ENCODE data around the gene ZNF407.

Gene ZNF407

GRCh38 chr18:74734013-74734444 lies 136.4 kb downstream of the ZNF407 start:
- DNase-seq (ENCODE audit: low read depth in 1 of 2, low spot score in 1 of 2), result no peak
- in situ Hi-C loops (cut with HindIII; ENCODE audit: low pct_unique_long_range_greater_than_20kb, low sequenced_read_pairs), result no loop called here
- TF ChIP-seq JUND (IDR thresholded peaks at IDR 0.05; ENCODE audit: low read depth), result no peak

- TF ChIP-seq JUND (IDR thresholded peaks at IDR 0.05; ENCODE audit: low read depth), result no peak
- DNase-seq (ENCODE audit: low read depth in 1 of 2, low spot score in 1 of 2), result no peak
- in situ Hi-C loops (cut with HindIII; ENCODE audit: low pct_unique_long_range_greater_than_20kb, low sequenced_read_pairs), result no loop called here
Measured at GRCh38 chr18:74739926-74740325, 142.3 kb downstream of the ZNF407 start.

- TF ChIP-seq JUND (IDR thresholded peaks at IDR 0.05; ENCODE audit: low read depth), result no peak
- DNase-seq (ENCODE audit: low read depth in 1 of 2, low spot score in 1 of 2), result no peak
- in situ Hi-C loops (cut with HindIII; ENCODE audit: low pct_unique_long_range_greater_than_20kb, low sequenced_read_pairs), result no loop called here
Measured at GRCh38 chr18:74742573-74743243, 145.0 kb downstream of the ZNF407 start.

- no peak for TF ChIP-seq JUND (IDR thresholded peaks at IDR 0.05; ENCODE audit: low read depth)
- DNase-seq (ENCODE audit: low read depth in 1 of 2, low spot score in 1 of 2), result peak in 1 of 2 experiments; percentile 2
Measured at GRCh38 chr18:74745633-74746403, 148.1 kb downstream of the ZNF407 start.

GRCh38 chr18:74748809-74749208 lies 151.1 kb downstream of the ZNF407 start:
- in situ Hi-C loops (cut with HindIII; ENCODE audit: low pct_unique_long_range_greater_than_20kb, low sequenced_read_pairs), result no loop called here
- DNase-seq (ENCODE audit: low read depth in 1 of 2, low spot score in 1 of 2), result no peak
- no peak for TF ChIP-seq JUND (IDR thresholded peaks at IDR 0.05; ENCODE audit: low read depth)

More at GRCh38 chr18:74745633-74746403, 148.1 kb downstream of the ZNF407 start:
- in situ Hi-C loops (cut with HindIII; ENCODE audit: low pct_unique_long_range_greater_than_20kb, low sequenced_read_pairs), result no loop called here

- DNase-seq (ENCODE audit: low read depth in 1 of 2, low spot score in 1 of 2), result no peak
- no peak for TF ChIP-seq JUND (IDR thresholded peaks at IDR 0.05; ENCODE audit: low read depth)
- in situ Hi-C loops (cut with HindIII; ENCODE audit: low pct_unique_long_range_greater_than_20kb, low sequenced_read_pairs), result no loop called here
Measured at GRCh38 chr18:74758995-74759394, 161.3 kb downstream of the ZNF407 start.

GRCh38 chr18:74760026-74760425 lies 162.4 kb downstream of the ZNF407 start:
- in situ Hi-C loops (cut with HindIII; ENCODE audit: low pct_unique_long_range_greater_than_20kb, low sequenced_read_pairs), result no loop called here
- no peak for TF ChIP-seq JUND (IDR thresholded peaks at IDR 0.05; ENCODE audit: low read depth)
- DNase-seq (ENCODE audit: low read depth in 1 of 2, low spot score in 1 of 2), result no peak

GRCh38 chr18:74760436-74760835 lies 162.8 kb downstream of the ZNF407 start:
- TF ChIP-seq JUND (IDR thresholded peaks at IDR 0.05; ENCODE audit: low read depth), result no peak
- in situ Hi-C loops (cut with HindIII; ENCODE audit: low pct_unique_long_range_greater_than_20kb, low sequenced_read_pairs), result no loop called here

GRCh38 chr18:74766251-74766650 lies 168.6 kb downstream of the ZNF407 start:
- in situ Hi-C loops (cut with HindIII; ENCODE audit: low pct_unique_long_range_greater_than_20kb, low sequenced_read_pairs), result no loop called here
- TF ChIP-seq JUND (IDR thresholded peaks at IDR 0.05; ENCODE audit: low read depth), result no peak
- DNase-seq (ENCODE audit: low read depth in 1 of 2, low spot score in 1 of 2), result no peak

More at GRCh38 chr18:74760436-74760835, 162.8 kb downstream of the ZNF407 start:
- DNase-seq (ENCODE audit: low read depth in 1 of 2, low spot score in 1 of 2), result peak in 1 of 2 experiments; percentile 71

GRCh38 chr18:74768096-74768495 lies 170.4 kb downstream of the ZNF407 start:
- in situ Hi-C loops (cut with HindIII; ENCODE audit: low pct_unique_long_range_greater_than_20kb, low sequenced_read_pairs), result no loop called here
- no peak for DNase-seq (ENCODE audit: low read depth in 1 of 2, low spot score in 1 of 2)
- TF ChIP-seq JUND (IDR thresholded peaks at IDR 0.05; ENCODE audit: low read depth), result no peak

- in situ Hi-C loops (cut with HindIII; ENCODE audit: low pct_unique_long_range_greater_than_20kb, low sequenced_read_pairs), result no loop called here
- no peak for TF ChIP-seq JUND (IDR thresholded peaks at IDR 0.05; ENCODE audit: low read depth)
- DNase-seq (ENCODE audit: low read depth in 1 of 2, low spot score in 1 of 2), result no peak
Measured at GRCh38 chr18:74773171-74773624, 175.5 kb downstream of the ZNF407 start.

GRCh38 chr18:74774486-74774885 lies 176.8 kb downstream of the ZNF407 start:
- no peak for DNase-seq (ENCODE audit: low read depth in 1 of 2, low spot score in 1 of 2)
- no peak for TF ChIP-seq JUND (IDR thresholded peaks at IDR 0.05; ENCODE audit: low read depth)
- in situ Hi-C loops (cut with HindIII; ENCODE audit: low pct_unique_long_range_greater_than_20kb, low sequenced_read_pairs), result no loop called here

- in situ Hi-C loops (cut with HindIII; ENCODE audit: low pct_unique_long_range_greater_than_20kb, low sequenced_read_pairs), result no loop called here
- DNase-seq (ENCODE audit: low read depth in 1 of 2, low spot score in 1 of 2), result no peak
- TF ChIP-seq JUND (IDR thresholded peaks at IDR 0.05; ENCODE audit: low read depth), result no peak
Measured at GRCh38 chr18:74775239-74775638, 177.6 kb downstream of the ZNF407 start.
